Fibroblast of lung (primary cell): ENCODE results near the gene BTBD16. TPM values are rescaled to one million over a fixed set of nuclear protein-coding genes. Genes with fewer than 3 reads are reported as not detected.

Source experiments
- DNase-seq, 2 donors: peaks; one replicate each; pipeline versions ENCODE4 v3.0.0 to v3.0.0-alpha.2; 2010; ENCODE audit warnings: low read depth in 2 of 2
- H2AFZ ChIP-seq: 2 replicates; pipeline ENCODE4 v1.5.1; 2012; ENCODE audit warnings: low read length, control low read depth, inconsistent platforms
- H3K27ac ChIP-seq: 2 replicates; pipeline ENCODE4 v1.5.1; 2011; ENCODE audit warnings: low read length, control low read depth; ENCODE audit not compliant: insufficient read depth
- H3K27me3 ChIP-seq: 2 replicates; pipeline ENCODE4 v1.5.1; 2011; ENCODE audit warnings: mild to moderate bottlenecking, low read length; ENCODE audit not compliant: control insufficient read depth, insufficient read depth
- H3K36me3 ChIP-seq: 2 replicates; pipeline ENCODE4 v1.5.1; 2011; ENCODE audit warnings: low read length; ENCODE audit not compliant: control insufficient read depth, insufficient read depth
- H3K4me1 ChIP-seq: 2 replicates; pipeline ENCODE4 v1.5.1; 2011; ENCODE audit warnings: low read length; ENCODE audit not compliant: control insufficient read depth, insufficient read depth; ENCODE audit errors: extremely low read depth
- H3K4me2 ChIP-seq: 2 replicates; pipeline ENCODE4 v1.5.1; 2011; ENCODE audit warnings: low read length, control low read depth; ENCODE audit not compliant: insufficient read depth; ENCODE audit errors: extremely low read depth
- H3K4me3 ChIP-seq, 4 experiments: fragments of 200-600 bp in 1 of 4; sonication (generic) in 1 of 4; replicated peaks in 1 of 4; 2 replicates each; pipeline ENCODE4 v1.5.1; 2011 to 2016; ENCODE audit warnings: low read length in 4 of 4, low read depth in 3 of 4, mild to moderate bottlenecking in 3 of 4, control low read depth in 2 of 4, inconsistent platforms in 1 of 4, mixed read lengths in 1 of 4; ENCODE audit not compliant: insufficient read depth in 1 of 4; ENCODE audit errors: control extremely low read depth in 1 of 4
- H3K79me2 ChIP-seq: 2 replicates; pipeline ENCODE4 v1.5.1; 2012; ENCODE audit warnings: mild to moderate bottlenecking, low read length, inconsistent platforms; ENCODE audit not compliant: control insufficient read depth, insufficient read depth
- H3K9ac ChIP-seq: 2 replicates; pipeline ENCODE4 v1.5.1; 2011; ENCODE audit warnings: mild to moderate bottlenecking, low read length, control low read depth; ENCODE audit not compliant: insufficient read depth
- H3K9me3 ChIP-seq: 2 replicates; pipeline ENCODE4 v1.5.1; 2012; ENCODE audit warnings: low read depth, low read length; ENCODE audit not compliant: control insufficient read depth, insufficient read depth
- H4K20me1 ChIP-seq: 2 replicates; pipeline ENCODE4 v1.5.1; 2011; ENCODE audit warnings: low read length; ENCODE audit not compliant: control insufficient read depth, insufficient read depth; ENCODE audit errors: extremely low read depth
- EZH2 ChIP-seq: IDR thresholded peaks from 2 replicates; pipeline ENCODE4 v1.5.1; 2012; ENCODE audit warnings: low read length, control low read depth, mild to moderate bottlenecking; ENCODE audit errors: missing control alignments
- polyA plus RNA-seq, 2 donors: library from polyadenylated mRNA; depleted of rRNA in 1 of 2; stranded (reverse) in 1 of 2; unstranded in 1 of 2; fragments of >200 nt; gene quantifications; 2 replicates each; pipeline ENCODE4 v1.2.1, GENCODE V29; 2011 to 2012; ENCODE audit warnings: missing spikeins in 1 of 2
- total RNA-seq: library from RNA; depleted of rRNA; stranded (reverse); fragments of >200 nt; gene quantifications from 2 replicates; pipeline ENCODE4 v1.2.1, GENCODE V29; 2014
- TF ChIP-seq, protein P1 (sequence below), 2 donors: IDR thresholded peaks in 1 of 2; conservative IDR thresholded peaks in 1 of 2; 1 replicate in 1 of 2; 2 replicates in 1 of 2; pipeline ENCODE4 v1.5.1; 2011 to 2012; ENCODE audit warnings: low read length in 2 of 2, control low read depth in 1 of 2, inconsistent platforms in 1 of 2, low read depth in 1 of 2, mild to moderate bottlenecking in 1 of 2

BTBD16 gene
- total and polyA plus RNA-seq, 2 donors (not counting 1 experiment from before 2014, with no cell fraction given) = not detected

DNA sequence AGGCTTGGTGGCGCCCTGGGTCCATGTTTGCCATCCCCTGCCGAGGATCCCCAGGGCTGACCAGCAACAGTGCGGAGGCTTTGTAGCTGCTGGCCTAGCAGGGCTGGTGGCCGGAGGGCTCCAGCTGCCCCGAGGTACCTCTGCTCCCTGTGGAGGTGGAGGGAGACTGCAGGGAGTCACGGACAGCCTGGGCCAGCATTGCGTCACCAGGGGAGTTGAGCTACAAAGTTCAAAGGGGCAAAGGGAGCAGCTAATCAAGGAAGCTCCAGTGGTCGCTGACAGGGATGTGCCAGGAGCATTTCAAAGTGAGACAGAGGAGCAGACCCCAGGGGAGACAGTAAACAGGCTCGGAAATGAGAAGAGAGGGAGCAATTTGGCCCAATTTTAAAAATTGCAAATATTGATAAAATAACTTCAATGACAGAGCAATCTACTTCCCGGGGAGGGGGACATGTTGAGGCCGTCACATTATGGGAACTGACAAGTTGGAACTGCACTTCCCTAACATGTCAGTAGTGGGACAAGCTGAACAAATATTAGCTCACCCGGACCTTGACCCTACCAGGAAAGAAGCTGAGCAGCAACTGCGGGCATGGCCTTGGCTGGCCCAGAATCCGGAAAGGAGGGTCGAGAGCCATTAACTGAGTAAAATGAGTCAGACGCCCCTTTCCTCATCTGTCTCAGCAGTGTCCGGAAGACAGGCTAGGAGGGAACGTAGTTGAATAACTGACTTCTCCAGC is 39.4 kb downstream of the BTBD16 start:
- Histone ChIP-seq H3K4me2 (no peak overlapping the region), H3K27me3 (no peaks in the 10 kb centered on the region), H2AFZ (no peak overlapping the region), H3K9ac (no peak overlapping the region), H3K4me3 (no peak overlapping the region), H3K27ac (no peak overlapping the region), H3K9me3 (no peaks in the 10 kb centered on the region), H4K20me1 (no peaks in the 10 kb centered on the region), H3K4me1 (peaks cover 11% of the 10 kb centered on the region), H3K79me2 (no peaks in the 10 kb centered on the region), H3K36me3 (no peaks in the 10 kb centered on the region)
- peak in 1 of 2 donors; percentile 25 for DNase-seq
- no peak for TF ChIP-seq EZH2
- TF ChIP-seq, protein P1, sequence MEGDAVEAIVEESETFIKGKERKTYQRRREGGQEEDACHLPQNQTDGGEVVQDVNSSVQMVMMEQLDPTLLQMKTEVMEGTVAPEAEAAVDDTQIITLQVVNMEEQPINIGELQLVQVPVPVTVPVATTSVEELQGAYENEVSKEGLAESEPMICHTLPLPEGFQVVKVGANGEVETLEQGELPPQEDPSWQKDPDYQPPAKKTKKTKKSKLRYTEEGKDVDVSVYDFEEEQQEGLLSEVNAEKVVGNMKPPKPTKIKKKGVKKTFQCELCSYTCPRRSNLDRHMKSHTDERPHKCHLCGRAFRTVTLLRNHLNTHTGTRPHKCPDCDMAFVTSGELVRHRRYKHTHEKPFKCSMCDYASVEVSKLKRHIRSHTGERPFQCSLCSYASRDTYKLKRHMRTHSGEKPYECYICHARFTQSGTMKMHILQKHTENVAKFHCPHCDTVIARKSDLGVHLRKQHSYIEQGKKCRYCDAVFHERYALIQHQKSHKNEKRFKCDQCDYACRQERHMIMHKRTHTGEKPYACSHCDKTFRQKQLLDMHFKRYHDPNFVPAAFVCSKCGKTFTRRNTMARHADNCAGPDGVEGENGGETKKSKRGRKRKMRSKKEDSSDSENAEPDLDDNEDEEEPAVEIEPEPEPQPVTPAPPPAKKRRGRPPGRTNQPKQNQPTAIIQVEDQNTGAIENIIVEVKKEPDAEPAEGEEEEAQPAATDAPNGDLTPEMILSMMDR (conservative IDR thresholded peaks at IDR 0.05 in 1 of 2, IDR thresholded peaks at IDR 0.05 in 1 of 2; ENCODE audit: low read depth in 1 of 2, low read length in 2 of 2) = no peak

DNA sequence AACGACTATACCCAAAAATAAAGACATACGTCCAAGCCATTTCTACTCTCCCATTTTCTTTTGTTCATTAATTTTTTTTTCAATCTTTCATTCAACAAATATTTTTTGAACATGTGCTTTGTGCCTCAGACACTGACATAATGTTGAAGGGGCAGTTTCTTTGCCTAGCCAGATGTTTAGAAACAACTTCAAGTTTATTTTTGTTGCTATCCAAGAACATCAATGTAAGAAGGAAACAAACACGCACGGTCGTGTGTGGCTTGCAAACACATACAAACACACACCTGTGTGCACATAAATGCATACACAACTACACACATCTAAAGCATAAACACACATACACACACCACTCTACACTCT is 39.9 kb downstream of the BTBD16 start:
- Histone ChIP-seq H3K27me3 (no peaks in the 10 kb centered on the region), H3K4me3 (no peak overlapping the region), H3K27ac (no peak overlapping the region), H3K9me3 (no peaks in the 10 kb centered on the region), H4K20me1 (no peaks in the 10 kb centered on the region), H3K4me1 (peaks cover 11% of the 10 kb centered on the region), H2AFZ (no peak overlapping the region), H3K9ac (no peak overlapping the region), H3K4me2 (no peak overlapping the region), H3K79me2 (no peaks in the 10 kb centered on the region), H3K36me3 (no peaks in the 10 kb centered on the region)
- DNase-seq = no peak
- TF ChIP-seq, protein P1 (conservative IDR thresholded peaks at IDR 0.05 in 1 of 2, IDR thresholded peaks at IDR 0.05 in 1 of 2; ENCODE audit: low read depth in 1 of 2, low read length in 2 of 2) = no peak
- TF ChIP-seq EZH2 = no peak

DNA sequence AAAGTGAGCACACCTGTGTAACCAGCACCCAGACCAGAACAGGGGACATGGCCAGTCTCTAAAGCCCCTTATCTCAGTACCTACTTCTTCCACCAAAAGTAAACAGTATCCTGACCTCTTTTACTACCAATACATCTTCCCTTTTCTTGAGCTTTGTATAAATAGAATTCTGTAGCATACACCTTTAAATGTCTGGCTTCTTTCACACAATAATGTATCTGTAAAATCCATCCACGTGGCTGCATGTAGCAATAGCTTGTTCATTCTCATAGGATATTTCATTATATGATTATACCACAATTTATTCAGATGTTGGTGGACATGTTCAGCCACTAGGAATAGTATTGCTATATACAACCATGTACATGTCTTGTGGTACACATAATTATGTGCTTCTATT is 40.6 kb downstream of the BTBD16 start:
- Histone ChIP-seq H2AFZ (no peak overlapping the region), H3K4me2 (no peak overlapping the region), H3K9ac (no peak overlapping the region), H3K36me3 (no peaks in the 10 kb centered on the region), H3K27ac (no peak overlapping the region), H3K9me3 (no peaks in the 10 kb centered on the region), H3K4me1 (peaks cover 11% of the 10 kb centered on the region), H4K20me1 (no peaks in the 10 kb centered on the region), H3K27me3 (no peaks in the 10 kb centered on the region), H3K4me3 (no peak overlapping the region), H3K79me2 (no peaks in the 10 kb centered on the region)
- TF ChIP-seq, protein P1 (conservative IDR thresholded peaks at IDR 0.05 in 1 of 2, IDR thresholded peaks at IDR 0.05 in 1 of 2; ENCODE audit: low read depth in 1 of 2, low read length in 2 of 2) = no peak
- TF ChIP-seq EZH2 = no peak
- DNase-seq = no peak
